SK-N-SH (cell line): Measurements from ENCODE around the gene PPP1R1A. TPM values are rescaled to one million over a fixed set of nuclear protein-coding genes. Genes with fewer than 3 reads are reported as not detected.

Experiments used
- CTCF ChIA-PET: fragments of 300-600, 350-600 bp; formaldehyde crosslinking; extraction: SDS; loops from one replicate; lab custom pipeline; 2021; lab: Yijun Ruan, JAX
- POLR2A ChIA-PET: fragments of 350-600 bp; sonication (Branson Sonifier 250); formaldehyde crosslinking; extraction: SDS; loops from one replicate; lab custom pipeline; 2020; ENCODE audit warnings: antibody characterized with exemption, inconsistent platforms; lab: Yijun Ruan, JAX
- DNase-seq: peaks from one replicate; pipeline ENCODE4 v3.0.0; 2012
- H2AFZ ChIP-seq: fragments of 200-600 bp; sonication (generic); 2 replicates; pipeline ENCODE4 v1.8.1; 2016; ENCODE audit warnings: antibody characterized with exemption, mild to moderate bottlenecking, low read depth
- H3F3A ChIP-seq: fragments of 200-600 bp; sonication (generic); replicated peaks from 2 replicates; pipeline ENCODE3; 2016; ENCODE audit warnings: antibody characterized with exemption, mild to moderate bottlenecking; ENCODE audit not compliant: insufficient read depth
- H3K27ac ChIP-seq, 2 experiments: fragments of 200-500 bp in 1 of 2; fragments of 200-600 bp in 1 of 2; sonication (Bioruptor generic) in 1 of 2; sonication (generic), shearing (Covaris generic) in 1 of 2; 2 replicates each; pipeline versions ENCODE4 v1.5.1 to v1.6.1; 2014 to 2016; ENCODE audit warnings: low read depth in 2 of 2, inconsistent platforms in 1 of 2, low read length in 1 of 2, mild to moderate bottlenecking in 1 of 2, mixed read lengths in 1 of 2
- H3K27me3 ChIP-seq: fragments of 200-600 bp; sonication (generic), shearing (Covaris generic); 2 replicates; pipeline ENCODE4 v1.6.1; 2016; ENCODE audit warnings: mixed run types; ENCODE audit not compliant: insufficient read depth
- H3K36me3 ChIP-seq, 2 experiments: fragments of 200-500 bp in 1 of 2; fragments of 200-600 bp in 1 of 2; sonication (Bioruptor generic) in 1 of 2; sonication (generic) in 1 of 2; replicated peaks in 1 of 2; 2 replicates each; pipeline versions ENCODE3 to v1.5.1; 2014 to 2016; ENCODE audit warnings: low read length in 1 of 2, mild to moderate bottlenecking in 1 of 2; ENCODE audit not compliant: insufficient read depth in 2 of 2, control insufficient read depth in 1 of 2
- H3K4me1 ChIP-seq, 2 experiments: fragments of 200-500 bp in 1 of 2; fragments of 200-600 bp in 1 of 2; sonication (Bioruptor generic) in 1 of 2; sonication (generic), shearing (Covaris generic) in 1 of 2; 2 replicates each; pipeline versions ENCODE4 v1.5.1 to v1.6.1; 2014 to 2016; ENCODE audit warnings: low read depth in 1 of 2, low read length in 1 of 2, mixed run types in 1 of 2; ENCODE audit not compliant: insufficient read depth in 2 of 2, control insufficient read depth in 1 of 2
- H3K4me2 ChIP-seq: fragments of 200-600 bp; sonication (generic), shearing (Covaris generic); 2 replicates; pipeline ENCODE4 v1.6.1; 2017; ENCODE audit warnings: mixed run types
- H3K4me3 ChIP-seq, 2 experiments: fragments of 200-500 bp in 1 of 2; fragments of 200-600 bp in 1 of 2; sonication (Bioruptor generic) in 1 of 2; sonication (generic), shearing (Covaris generic) in 1 of 2; 2 replicates each; pipeline versions ENCODE4 v1.5.1 to v1.8.1; 2014 to 2016; ENCODE audit warnings: low read depth in 2 of 2, inconsistent platforms in 1 of 2, low read length in 1 of 2, mild to moderate bottlenecking in 1 of 2, mixed read lengths in 1 of 2, moderate library complexity in 1 of 2
- H3K79me2 ChIP-seq: fragments of 200-600 bp; sonication (generic); 2 replicates; pipeline ENCODE4 v1.8.1; 2017; ENCODE audit warnings: mild to moderate bottlenecking; ENCODE audit not compliant: insufficient read depth
- H3K9ac ChIP-seq: fragments of 200-600 bp; sonication (generic); 2 replicates; pipeline ENCODE4 v1.6.1; 2017; ENCODE audit warnings: mixed run types
- H3K9me2 ChIP-seq: fragments of 200-600 bp; sonication (generic); 2 replicates; pipeline ENCODE4 v1.6.1; 2017; ENCODE audit warnings: mixed run types
- H3K9me3 ChIP-seq: fragments of 200-600 bp; sonication (generic); 2 replicates; pipeline ENCODE4 v1.6.1; 2017; ENCODE audit warnings: mixed run types, mild to moderate bottlenecking, moderate library complexity
- H4K20me1 ChIP-seq: fragments of 200-600 bp; sonication (generic); 2 replicates; pipeline ENCODE4 v1.6.1; 2017; ENCODE audit warnings: mild to moderate bottlenecking, mixed run types; ENCODE audit not compliant: insufficient read depth
- CHD2 ChIP-seq: fragments of 150-350 bp; IDR thresholded peaks from 2 replicates; pipeline ENCODE4 v1.6.1; 2018; ENCODE audit warnings: low read length; ENCODE audit not compliant: partially characterized antibody
- ELF1 ChIP-seq: IDR thresholded peaks from 2 replicates; pipeline ENCODE4 v1.4.0; 2012
- FOSL2 ChIP-seq: IDR thresholded peaks from 2 replicates; pipeline ENCODE4 v1.4.0; 2012; ENCODE audit warnings: low read depth, mild to moderate bottlenecking, moderate library complexity, borderline replicate concordance
- FOXJ3 ChIP-seq: sonication (generic); formaldehyde crosslinking; IDR thresholded peaks from 2 replicates; pipeline ENCODE4 v1.5.1; 2020; ENCODE audit warnings: mild to moderate bottlenecking, missing genetic modification reagents
- FOXM1 ChIP-seq: IDR thresholded peaks from 2 replicates; pipeline ENCODE4 v1.4.0; 2012; ENCODE audit warnings: low read depth, mild to moderate bottlenecking
- MAX ChIP-seq: IDR thresholded peaks from 2 replicates; pipeline ENCODE4 v1.4.0; 2012; ENCODE audit warnings: low read depth
- MEF2A ChIP-seq: IDR thresholded peaks from 2 replicates; pipeline ENCODE4 v1.4.0; 2012; ENCODE audit warnings: low read depth, borderline replicate concordance
- NFIC ChIP-seq: IDR thresholded peaks from 2 replicates; pipeline ENCODE4 v1.4.0; 2012; ENCODE audit warnings: borderline replicate concordance
- NRF1 ChIP-seq: IDR thresholded peaks from 2 replicates; pipeline ENCODE4 v1.6.1; 2012; ENCODE audit warnings: low read depth, mild to moderate bottlenecking, low read length
- RFX5 ChIP-seq: IDR thresholded peaks from 2 replicates; pipeline ENCODE4 v1.6.1; 2012; ENCODE audit warnings: mild to moderate bottlenecking, improper control_type of control experiment, low read length
- RXRA ChIP-seq: IDR thresholded peaks from 2 replicates; pipeline ENCODE4 v1.4.0; 2012; ENCODE audit warnings: low read depth, mild to moderate bottlenecking, borderline replicate concordance
- SIN3A ChIP-seq: IDR thresholded peaks from 2 replicates; pipeline ENCODE4 v1.6.1; 2012; ENCODE audit warnings: low read depth, mild to moderate bottlenecking, low read length, moderate library complexity, borderline replicate concordance
- SMC3 ChIP-seq: IDR thresholded peaks from 2 replicates; pipeline ENCODE4 v1.6.1; 2012; ENCODE audit warnings: low read depth, low read length, improper control_type of control experiment
- TCF12 ChIP-seq: IDR thresholded peaks from 2 replicates; pipeline ENCODE4 v1.4.0; 2012
- USF2 ChIP-seq: fragments of 150-350 bp; IDR thresholded peaks from 2 replicates; pipeline ENCODE4 v1.6.1; 2017; ENCODE audit warnings: antibody characterized with exemption, low read length, low read depth, borderline replicate concordance
- WGBS: methylation state at CpG from one replicate; pipeline ENCODE4 v1.1.6; 2017; ENCODE audit warnings: low lambda C conversion rate; 5-methylcytosine and 5-hydroxymethylcytosine counted together
- polyA plus RNA-seq, 3 experiments: library from polyadenylated mRNA; depleted of rRNA; stranded (reverse); fragments of >200 nt; gene quantifications; 2 replicates each; pipeline ENCODE4 v1.2.3, GENCODE V29; 2012
- TF ChIP-seq, protein P1 (sequence below): IDR thresholded peaks from 2 replicates; pipeline ENCODE4 v1.6.1; 2012; ENCODE audit warnings: mild to moderate bottlenecking, low read depth, low read length, moderate library complexity
- TF ChIP-seq, protein P2 (sequence below): fragments of 200-600 bp; sonication (generic); IDR thresholded peaks from 2 replicates; pipeline ENCODE4 v1.6.1; 2017; ENCODE audit warnings: antibody characterized with exemption, mild to moderate bottlenecking, moderate library complexity

PPP1R1A gene
- polyA plus RNA-seq, 1 of the 3 experiments (the other 2 are of a cell fraction) = not detected

DNA sequence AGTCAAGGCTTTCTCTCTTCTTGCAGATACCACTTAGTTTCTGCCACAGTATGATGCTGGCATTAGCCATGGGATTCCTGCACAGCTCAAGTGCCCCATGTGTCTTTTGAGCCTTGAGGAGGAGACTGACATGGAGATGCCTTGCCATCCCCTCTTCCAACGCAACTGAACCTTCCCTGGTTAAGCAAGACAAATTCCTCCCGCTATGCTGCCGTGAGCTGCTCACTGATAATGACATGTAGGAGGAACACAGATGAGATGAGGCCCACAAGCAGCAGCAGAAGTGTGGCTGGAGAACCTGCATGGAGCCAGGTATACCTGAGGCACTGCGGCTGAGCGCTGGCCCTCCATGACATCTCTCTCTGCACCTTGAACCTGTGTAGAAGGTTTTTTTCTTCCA is 15.4 kb upstream of the PPP1R1A start:
- no peaks in the 10 kb centered on the region for H3K9me2 ChIP-seq
- H2AFZ ChIP-seq = no peak overlapping the region
- WGBS = 20% methylated on average over 5 of the region's 5 CpGs
- H3K9ac ChIP-seq = no peak overlapping the region
- no peak overlapping the region for H3K27ac ChIP-seq
- H3K4me1 ChIP-seq = no peaks in the 10 kb centered on the region; a peak in 1 of 4 replicates
- no peaks in the 10 kb centered on the region for H3K79me2 ChIP-seq
- CTCF ChIA-PET = interaction anchor here (1.1 to 4.1 kb wide), 5 partner anchors 8 to 24 kb away, joined by 3 to 15 read pairs (median 4); no protein-coding TSS in a partner anchor
- no peak overlapping the region for H3K4me2 ChIP-seq
- no peaks in the 10 kb centered on the region for H3K9me3 ChIP-seq
- no peaks in the 10 kb centered on the region for H4K20me1 ChIP-seq
- POLR2A ChIA-PET = no interaction called here
- no peaks in the 10 kb centered on the region for H3K36me3 ChIP-seq
- DNase-seq = no peak
- no peak overlapping the region for H3K4me3 ChIP-seq
- peaks cover 16% of the 10 kb centered on the region; the same call in 1 of the 2 replicates for H3K27me3 ChIP-seq
- H3F3A ChIP-seq = no peaks in the 10 kb centered on the region
- TF ChIP-seq FOSL2 (no peak), USF2 (no peak), NFIC (no peak), MAX (no peak), FOXJ3 (CRISPR knock-in tag) (no peak), SMC3 (no peak), NRF1 (no peak), RFX5 (no peak), MEF2A (no peak), FOXM1 (no peak), RXRA (no peak), SIN3A (no peak), CHD2 (no peak), TCF12 (no peak), ELF1 (no peak)
- TF ChIP-seq, protein P1, sequence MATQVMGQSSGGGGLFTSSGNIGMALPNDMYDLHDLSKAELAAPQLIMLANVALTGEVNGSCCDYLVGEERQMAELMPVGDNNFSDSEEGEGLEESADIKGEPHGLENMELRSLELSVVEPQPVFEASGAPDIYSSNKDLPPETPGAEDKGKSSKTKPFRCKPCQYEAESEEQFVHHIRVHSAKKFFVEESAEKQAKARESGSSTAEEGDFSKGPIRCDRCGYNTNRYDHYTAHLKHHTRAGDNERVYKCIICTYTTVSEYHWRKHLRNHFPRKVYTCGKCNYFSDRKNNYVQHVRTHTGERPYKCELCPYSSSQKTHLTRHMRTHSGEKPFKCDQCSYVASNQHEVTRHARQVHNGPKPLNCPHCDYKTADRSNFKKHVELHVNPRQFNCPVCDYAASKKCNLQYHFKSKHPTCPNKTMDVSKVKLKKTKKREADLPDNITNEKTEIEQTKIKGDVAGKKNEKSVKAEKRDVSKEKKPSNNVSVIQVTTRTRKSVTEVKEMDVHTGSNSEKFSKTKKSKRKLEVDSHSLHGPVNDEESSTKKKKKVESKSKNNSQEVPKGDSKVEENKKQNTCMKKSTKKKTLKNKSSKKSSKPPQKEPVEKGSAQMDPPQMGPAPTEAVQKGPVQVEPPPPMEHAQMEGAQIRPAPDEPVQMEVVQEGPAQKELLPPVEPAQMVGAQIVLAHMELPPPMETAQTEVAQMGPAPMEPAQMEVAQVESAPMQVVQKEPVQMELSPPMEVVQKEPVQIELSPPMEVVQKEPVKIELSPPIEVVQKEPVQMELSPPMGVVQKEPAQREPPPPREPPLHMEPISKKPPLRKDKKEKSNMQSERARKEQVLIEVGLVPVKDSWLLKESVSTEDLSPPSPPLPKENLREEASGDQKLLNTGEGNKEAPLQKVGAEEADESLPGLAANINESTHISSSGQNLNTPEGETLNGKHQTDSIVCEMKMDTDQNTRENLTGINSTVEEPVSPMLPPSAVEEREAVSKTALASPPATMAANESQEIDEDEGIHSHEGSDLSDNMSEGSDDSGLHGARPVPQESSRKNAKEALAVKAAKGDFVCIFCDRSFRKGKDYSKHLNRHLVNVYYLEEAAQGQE = no peak
- TF ChIP-seq, protein P2, sequence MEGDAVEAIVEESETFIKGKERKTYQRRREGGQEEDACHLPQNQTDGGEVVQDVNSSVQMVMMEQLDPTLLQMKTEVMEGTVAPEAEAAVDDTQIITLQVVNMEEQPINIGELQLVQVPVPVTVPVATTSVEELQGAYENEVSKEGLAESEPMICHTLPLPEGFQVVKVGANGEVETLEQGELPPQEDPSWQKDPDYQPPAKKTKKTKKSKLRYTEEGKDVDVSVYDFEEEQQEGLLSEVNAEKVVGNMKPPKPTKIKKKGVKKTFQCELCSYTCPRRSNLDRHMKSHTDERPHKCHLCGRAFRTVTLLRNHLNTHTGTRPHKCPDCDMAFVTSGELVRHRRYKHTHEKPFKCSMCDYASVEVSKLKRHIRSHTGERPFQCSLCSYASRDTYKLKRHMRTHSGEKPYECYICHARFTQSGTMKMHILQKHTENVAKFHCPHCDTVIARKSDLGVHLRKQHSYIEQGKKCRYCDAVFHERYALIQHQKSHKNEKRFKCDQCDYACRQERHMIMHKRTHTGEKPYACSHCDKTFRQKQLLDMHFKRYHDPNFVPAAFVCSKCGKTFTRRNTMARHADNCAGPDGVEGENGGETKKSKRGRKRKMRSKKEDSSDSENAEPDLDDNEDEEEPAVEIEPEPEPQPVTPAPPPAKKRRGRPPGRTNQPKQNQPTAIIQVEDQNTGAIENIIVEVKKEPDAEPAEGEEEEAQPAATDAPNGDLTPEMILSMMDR = no peak
